H1 (cell line): ENCODE measurements around the gene TLE4. TPM values are rescaled to one million over a fixed set of nuclear protein-coding genes. Genes with fewer than 3 reads are reported as not detected.

Experiments
- NRF1 ChIP-seq: IDR thresholded peaks from 2 replicates; pipeline ENCODE4 v1.6.1; 2011; ENCODE audit warnings: mild to moderate bottlenecking, low read depth, low read length, improper control_type of control experiment
- PHF8 ChIP-seq: fragments of 200-600 bp; sonication (generic); conservative IDR thresholded peaks from 2 replicates; pipeline ENCODE4 v1.7.1; 2012; ENCODE audit warnings: low read depth, mild to moderate bottlenecking, inconsistent platforms, low read length, moderate library complexity
- YY1 ChIP-seq: IDR thresholded peaks from 2 replicates; pipeline ENCODE4 v1.6.1; 2011; ENCODE audit warnings: low read depth, mild to moderate bottlenecking, low read length
- polyA plus RNA-seq, 7 experiments: library from polyadenylated mRNA; depleted of rRNA in 3 of 7; stranded (reverse) in 5 of 7; unstranded in 2 of 7; fragments of >200 nt in 5 of 7; fragments of 200-250 nt in 2 of 7; gene quantifications; 1 replicate in 5 of 7; 2 replicates in 1 of 7; 4 replicates in 1 of 7; pipeline versions ENCODE4 v1.2.1 to v1.2.3, GENCODE V29; 2011 to 2013; ENCODE audit warnings: missing spikeins in 2 of 7, mixed read lengths in 2 of 7
- total RNA-seq: library from RNA; stranded (reverse); fragmentation: NEBNext Ultra II Directional; extraction: Animal tissue kit (Norgen Biotek cat#: 25700); gene quantifications from 2 replicates; pipeline ENCODE4 v1.2.1, GENCODE V29; 2021
- TF ChIP-seq, protein P1 (sequence below): fragments of 300-600 bp; sonication (generic); IDR thresholded peaks from 2 replicates; pipeline ENCODE4 v1.7.1; 2012; ENCODE audit warnings: low read length, moderate library complexity, mild to moderate bottlenecking, inconsistent platforms; ENCODE audit not compliant: insufficient replicate concordance

TLE4 gene
- total and polyA plus RNA-seq, 2 of the 8 experiments (the other 6 are each of a cell fraction or from before 2014, with no cell fraction given): 32.4 to 36.9 TPM

DNA sequence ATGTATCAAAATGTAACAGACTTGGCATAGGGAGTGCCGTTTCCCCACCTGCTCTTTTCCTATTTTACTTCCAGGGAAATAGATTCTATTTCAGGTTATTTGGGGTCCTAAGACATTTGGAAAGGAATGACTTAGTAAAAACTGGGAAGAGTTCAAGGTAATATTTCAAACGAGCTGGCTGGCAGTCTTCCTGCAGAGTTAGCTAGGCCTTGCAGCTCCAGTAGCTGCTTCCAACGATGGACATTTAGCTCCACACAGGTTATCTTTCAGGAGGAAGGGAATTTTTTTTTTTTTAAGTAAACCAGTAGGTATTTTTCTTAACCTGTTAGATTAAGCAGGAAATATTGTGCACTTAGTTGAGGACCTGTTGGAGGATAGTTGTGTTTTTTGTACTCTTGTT lies 45.2 kb downstream of the TLE4 start (continued):
- TF ChIP-seq, protein P1, sequence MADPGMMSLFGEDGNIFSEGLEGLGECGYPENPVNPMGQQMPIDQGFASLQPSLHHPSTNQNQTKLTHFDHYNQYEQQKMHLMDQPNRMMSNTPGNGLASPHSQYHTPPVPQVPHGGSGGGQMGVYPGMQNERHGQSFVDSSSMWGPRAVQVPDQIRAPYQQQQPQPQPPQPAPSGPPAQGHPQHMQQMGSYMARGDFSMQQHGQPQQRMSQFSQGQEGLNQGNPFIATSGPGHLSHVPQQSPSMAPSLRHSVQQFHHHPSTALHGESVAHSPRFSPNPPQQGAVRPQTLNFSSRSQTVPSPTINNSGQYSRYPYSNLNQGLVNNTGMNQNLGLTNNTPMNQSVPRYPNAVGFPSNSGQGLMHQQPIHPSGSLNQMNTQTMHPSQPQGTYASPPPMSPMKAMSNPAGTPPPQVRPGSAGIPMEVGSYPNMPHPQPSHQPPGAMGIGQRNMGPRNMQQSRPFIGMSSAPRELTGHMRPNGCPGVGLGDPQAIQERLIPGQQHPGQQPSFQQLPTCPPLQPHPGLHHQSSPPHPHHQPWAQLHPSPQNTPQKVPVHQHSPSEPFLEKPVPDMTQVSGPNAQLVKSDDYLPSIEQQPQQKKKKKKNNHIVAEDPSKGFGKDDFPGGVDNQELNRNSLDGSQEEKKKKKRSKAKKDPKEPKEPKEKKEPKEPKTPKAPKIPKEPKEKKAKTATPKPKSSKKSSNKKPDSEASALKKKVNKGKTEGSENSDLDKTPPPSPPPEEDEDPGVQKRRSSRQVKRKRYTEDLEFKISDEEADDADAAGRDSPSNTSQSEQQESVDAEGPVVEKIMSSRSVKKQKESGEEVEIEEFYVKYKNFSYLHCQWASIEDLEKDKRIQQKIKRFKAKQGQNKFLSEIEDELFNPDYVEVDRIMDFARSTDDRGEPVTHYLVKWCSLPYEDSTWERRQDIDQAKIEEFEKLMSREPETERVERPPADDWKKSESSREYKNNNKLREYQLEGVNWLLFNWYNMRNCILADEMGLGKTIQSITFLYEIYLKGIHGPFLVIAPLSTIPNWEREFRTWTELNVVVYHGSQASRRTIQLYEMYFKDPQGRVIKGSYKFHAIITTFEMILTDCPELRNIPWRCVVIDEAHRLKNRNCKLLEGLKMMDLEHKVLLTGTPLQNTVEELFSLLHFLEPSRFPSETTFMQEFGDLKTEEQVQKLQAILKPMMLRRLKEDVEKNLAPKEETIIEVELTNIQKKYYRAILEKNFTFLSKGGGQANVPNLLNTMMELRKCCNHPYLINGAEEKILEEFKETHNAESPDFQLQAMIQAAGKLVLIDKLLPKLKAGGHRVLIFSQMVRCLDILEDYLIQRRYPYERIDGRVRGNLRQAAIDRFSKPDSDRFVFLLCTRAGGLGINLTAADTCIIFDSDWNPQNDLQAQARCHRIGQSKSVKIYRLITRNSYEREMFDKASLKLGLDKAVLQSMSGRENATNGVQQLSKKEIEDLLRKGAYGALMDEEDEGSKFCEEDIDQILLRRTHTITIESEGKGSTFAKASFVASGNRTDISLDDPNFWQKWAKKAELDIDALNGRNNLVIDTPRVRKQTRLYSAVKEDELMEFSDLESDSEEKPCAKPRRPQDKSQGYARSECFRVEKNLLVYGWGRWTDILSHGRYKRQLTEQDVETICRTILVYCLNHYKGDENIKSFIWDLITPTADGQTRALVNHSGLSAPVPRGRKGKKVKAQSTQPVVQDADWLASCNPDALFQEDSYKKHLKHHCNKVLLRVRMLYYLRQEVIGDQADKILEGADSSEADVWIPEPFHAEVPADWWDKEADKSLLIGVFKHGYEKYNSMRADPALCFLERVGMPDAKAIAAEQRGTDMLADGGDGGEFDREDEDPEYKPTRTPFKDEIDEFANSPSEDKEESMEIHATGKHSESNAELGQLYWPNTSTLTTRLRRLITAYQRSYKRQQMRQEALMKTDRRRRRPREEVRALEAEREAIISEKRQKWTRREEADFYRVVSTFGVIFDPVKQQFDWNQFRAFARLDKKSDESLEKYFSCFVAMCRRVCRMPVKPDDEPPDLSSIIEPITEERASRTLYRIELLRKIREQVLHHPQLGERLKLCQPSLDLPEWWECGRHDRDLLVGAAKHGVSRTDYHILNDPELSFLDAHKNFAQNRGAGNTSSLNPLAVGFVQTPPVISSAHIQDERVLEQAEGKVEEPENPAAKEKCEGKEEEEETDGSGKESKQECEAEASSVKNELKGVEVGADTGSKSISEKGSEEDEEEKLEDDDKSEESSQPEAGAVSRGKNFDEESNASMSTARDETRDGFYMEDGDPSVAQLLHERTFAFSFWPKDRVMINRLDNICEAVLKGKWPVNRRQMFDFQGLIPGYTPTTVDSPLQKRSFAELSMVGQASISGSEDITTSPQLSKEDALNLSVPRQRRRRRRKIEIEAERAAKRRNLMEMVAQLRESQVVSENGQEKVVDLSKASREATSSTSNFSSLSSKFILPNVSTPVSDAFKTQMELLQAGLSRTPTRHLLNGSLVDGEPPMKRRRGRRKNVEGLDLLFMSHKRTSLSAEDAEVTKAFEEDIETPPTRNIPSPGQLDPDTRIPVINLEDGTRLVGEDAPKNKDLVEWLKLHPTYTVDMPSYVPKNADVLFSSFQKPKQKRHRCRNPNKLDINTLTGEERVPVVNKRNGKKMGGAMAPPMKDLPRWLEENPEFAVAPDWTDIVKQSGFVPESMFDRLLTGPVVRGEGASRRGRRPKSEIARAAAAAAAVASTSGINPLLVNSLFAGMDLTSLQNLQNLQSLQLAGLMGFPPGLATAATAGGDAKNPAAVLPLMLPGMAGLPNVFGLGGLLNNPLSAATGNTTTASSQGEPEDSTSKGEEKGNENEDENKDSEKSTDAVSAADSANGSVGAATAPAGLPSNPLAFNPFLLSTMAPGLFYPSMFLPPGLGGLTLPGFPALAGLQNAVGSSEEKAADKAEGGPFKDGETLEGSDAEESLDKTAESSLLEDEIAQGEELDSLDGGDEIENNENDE: no peak
- no peak for TF ChIP-seq YY1
- no peak for TF ChIP-seq PHF8
- TF ChIP-seq NRF1: no peak
